HG03469 (cell line): ENCODE measurements around the gene PTOV1.

Source experiments
- ATAC-seq: cut with Tn5 transposase; IDR thresholded peaks from one replicate; pipeline ENCODE4 v1.9.1; 2021; ENCODE audit warnings: mild to moderate bottlenecking, moderate library complexity, moderate number of reproducible peaks; ENCODE audit not compliant: unreplicated experiment

Gene PTOV1

DNA sequence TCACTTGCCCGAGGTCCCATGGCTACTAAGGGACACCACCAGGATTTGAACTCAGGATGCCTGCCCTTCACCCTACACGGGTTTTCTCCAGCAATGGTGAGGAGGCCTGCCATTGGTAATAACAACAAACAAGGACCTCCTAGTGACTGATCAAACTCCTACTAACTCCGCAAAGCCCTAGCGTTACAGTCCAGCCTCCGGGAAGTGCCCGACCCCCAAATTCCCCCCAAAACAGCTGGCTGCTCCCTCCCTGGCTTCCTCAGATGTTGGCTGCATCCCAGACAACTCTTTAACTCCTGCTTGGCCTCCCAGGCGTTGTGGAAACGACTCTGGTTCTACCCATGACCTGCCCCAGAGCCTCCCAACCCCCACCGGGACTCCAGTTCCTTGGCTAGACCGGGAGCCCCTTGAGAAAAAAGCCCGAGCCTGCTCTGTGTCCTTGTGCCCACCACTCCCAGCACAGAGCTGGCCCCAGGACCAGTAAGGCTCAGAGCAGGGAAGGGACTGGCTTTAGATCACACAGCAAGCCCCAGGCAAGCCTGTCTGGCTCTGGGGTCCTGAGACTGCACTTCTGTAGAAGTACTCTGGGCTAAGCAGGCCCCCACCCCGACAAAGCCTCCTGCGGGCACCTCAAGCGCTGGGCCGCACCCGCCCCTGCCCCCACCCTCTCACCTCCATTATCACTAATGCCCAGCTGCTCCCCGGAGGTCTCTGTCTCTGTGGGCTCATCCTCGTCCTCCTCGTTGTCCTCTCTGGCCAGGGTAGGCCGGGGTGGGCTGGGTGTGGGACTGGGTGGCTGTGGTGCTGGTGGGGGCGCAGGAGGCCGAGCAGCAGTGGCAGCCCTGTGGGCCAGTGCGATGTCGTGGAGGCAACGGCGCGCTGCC, 21.5 kb downstream of the PTOV1 start:
- no peak for ATAC-seq

- no peak for ATAC-seq
These were observed 22.2 kb downstream of the PTOV1 start for GRCh38 chr19:49873129-49873521.

- no peak for ATAC-seq
These were observed 22.9 kb downstream of the PTOV1 start for GRCh38 chr19:49873834-49874233.

DNA sequence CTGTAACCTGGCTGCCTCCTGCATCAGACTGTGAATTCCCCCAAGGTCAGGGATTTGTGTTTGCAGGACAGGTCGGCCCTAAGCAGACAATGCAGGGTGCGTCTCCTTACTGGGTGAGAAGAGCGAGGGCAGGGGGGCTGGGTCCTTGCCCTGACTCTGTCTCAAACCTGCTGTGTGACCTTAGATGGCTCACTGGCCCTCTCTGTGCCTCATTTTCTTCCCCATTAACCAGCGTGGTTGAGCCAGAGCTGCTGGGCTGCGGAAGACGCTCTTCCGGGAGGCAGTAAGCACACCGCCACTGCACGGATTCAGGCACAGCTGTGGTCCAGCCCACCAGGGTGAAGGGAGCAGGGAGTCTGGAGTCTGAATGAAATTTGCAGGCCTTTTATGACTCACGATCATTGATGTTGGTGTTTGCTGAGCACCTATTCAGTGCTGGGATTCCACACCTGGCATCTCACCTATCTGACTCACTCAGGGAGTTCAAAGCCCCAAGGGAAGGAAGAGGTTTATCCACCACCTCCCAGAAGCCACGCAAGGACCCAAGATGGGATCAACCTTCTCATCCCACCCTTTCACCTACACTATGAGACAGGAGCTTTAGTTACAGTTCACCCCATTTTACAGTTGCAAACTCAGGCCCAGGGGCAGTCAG, 23.7 kb downstream of the PTOV1 start:
- no peak for ATAC-seq

DNA sequence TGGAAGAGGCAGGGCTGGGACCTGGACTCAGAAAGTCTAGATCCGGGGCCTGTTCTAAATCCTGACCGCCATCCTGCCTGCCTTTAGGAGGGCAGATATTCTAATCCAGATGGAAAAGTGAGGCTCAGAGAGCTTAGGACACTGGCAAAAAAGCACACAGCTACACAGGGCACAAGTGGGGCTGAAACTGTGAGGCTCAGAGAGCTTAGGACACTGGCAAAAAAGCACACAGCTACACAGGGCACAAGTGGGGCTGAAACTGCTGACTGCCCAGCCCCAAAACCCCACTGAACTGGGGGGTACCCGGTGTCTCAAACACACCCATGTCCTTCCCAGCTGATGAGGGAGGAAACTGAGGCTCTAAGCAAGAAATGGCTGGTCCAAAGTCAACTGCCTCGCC, 24.2 kb downstream of the PTOV1 start:
- no peak for ATAC-seq

DNA sequence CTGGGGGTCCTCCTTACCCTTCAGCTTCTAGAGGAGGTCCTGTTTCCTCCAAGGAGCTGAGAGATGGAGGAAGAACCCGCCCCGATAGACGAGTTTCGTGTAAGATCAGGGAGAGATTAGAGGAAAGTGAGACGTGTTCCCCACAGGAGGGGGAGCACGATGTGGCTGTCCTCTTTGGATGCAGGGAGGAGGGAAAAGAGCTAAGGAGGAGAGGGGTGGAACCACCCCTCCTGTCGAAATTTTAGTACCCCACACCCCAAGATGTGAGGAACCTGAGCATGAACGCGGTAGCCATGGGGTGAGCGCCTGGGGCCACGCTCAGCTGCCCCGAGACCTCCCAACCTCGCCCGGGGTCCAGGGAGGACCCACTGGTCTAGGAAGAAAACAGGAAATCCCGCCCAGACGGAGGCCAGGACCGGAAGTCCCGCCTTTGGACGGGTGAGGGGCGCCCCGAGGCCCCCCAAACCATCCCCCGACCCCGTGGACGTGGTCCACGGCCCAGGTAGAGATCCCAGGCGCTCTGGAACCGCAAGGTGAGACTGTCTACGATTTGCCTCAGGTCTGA, 25.0 kb downstream of the PTOV1 start:
- no peak for ATAC-seq

DNA sequence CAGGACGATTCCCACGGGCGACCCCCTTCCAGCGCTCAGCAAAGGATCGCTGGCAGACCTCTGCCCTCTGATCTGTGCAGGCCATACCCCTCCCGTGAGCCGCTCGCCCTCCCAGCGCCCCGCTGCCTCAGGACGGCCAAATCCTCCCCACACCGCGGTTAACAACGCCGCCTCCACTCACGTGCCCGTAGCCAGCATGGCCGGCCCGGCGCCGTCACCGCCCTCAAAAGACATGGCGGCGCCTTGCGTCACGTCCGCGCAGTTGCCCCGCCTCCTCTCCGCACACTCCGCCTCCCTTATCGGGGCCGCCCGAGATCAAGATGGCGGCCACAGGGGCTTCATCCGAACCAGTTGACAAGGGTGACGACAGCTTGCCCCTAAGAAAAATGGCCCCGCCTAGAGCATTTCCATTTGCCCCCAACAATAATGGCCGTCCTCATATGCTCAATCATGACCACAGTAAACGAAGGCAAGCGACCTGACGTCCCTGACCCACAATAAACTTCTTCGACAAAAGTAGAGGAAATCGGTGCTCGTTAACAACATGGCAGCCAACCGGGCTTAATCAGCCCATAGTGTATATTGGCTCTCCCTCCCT, 25.6 kb downstream of the PTOV1 start:
- peak; percentile 27 for ATAC-seq

GRCh38 chr19:49877020-49877878, 26.3 kb downstream of the PTOV1 start, which contains the start of the genes AKT1S1 and TBC1D17:
TSS of gene AKT1S1 (minus strand) at chr19:49877355. CDS start at chr19:49873295, 4,060 bp downstream.
TSS of gene TBC1D17 (plus strand) at chr19:49877702. CDS start at chr19:49877724, 22 bp downstream.
- ATAC-seq: peak; percentile 44

GRCh38 chr19:49877879-49878743, 27.2 kb downstream of the PTOV1 start:
- peak; percentile 17 for ATAC-seq

GRCh38 chr19:49878744-49879070, 27.7 kb downstream of the PTOV1 start:
- ATAC-seq: no peak

DNA sequence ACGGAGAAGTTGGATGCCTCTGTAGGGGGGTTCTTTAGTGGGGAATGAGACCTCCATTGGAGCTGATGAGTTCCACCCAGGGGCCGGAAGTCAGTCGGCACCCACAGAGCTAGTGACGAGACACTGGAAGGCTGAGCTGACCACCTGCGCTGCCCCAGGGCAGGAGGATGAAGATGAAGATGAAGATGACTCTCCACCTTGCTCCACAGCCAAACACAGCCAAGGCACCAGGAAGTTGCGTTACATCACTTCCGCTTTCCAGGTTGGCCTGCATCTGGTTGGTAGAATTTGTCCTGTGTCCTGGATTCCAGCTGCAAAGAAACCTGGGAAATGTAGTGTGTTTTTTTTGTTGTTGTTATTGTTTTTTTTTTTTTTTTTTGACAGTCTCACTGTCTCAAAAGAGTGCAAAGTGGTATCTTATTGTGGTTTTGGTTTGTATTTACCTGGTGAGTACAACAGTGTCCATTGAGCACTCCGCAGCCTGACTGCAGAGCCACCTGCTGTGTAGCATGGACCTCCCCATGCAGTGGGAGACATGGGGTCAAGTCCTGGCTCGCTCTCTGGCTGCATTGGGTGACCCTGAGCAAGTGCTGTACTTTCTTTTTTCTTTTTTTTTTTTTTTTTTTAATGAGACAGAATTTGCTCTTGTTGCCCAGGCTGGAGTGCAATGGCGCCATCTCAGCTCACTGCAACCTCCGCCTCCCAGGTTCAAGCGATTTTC, 28.4 kb downstream of the PTOV1 start:
- ATAC-seq: no peak

- ATAC-seq: no peak
These were observed 29.4 kb downstream of the PTOV1 start for GRCh38 chr19:49880162-49880869.

- no peak for ATAC-seq
These were observed 30.2 kb downstream of the PTOV1 start for GRCh38 chr19:49881186-49881585.

DNA sequence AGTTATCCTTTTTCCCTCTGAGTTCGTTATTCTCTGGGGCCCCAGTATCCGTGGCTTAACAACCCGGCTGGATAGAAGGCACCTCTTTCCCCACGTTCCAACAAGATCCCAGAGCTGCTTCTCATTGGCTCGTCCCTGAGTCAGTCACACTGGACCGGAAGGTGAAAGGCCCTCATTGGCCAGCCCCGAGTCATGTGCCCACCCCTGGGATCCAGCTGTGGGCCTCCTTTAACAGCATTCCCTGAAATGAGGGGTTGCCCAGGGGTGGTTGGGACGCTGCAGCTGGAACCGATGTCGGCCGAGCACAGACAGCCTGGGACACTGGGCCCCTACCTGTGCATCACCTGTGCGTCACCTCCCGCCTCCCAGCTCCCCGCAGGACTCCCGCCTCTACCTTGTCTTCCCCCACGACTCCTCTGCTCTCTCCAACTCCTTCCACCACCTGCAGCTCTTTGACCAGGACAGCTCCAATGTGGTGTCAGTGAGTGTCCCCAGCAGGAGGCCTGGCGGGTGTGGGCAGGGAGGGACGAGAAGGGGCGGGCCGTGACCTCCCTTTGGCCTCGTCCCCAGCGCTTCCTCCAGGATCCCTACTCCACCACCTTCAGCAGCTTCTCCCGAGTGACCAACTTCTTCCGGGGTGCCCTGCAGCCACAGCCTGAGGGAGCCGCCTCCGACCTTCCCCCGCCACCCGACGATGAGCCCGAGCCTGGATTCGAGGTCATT, 30.9 kb downstream of the PTOV1 start:
- ATAC-seq: no peak

GRCh38 chr19:49882643-49883042, 31.7 kb downstream of the PTOV1 start:
- no peak for ATAC-seq

- ATAC-seq: no peak
These were observed 32.1 kb downstream of the PTOV1 start for GRCh38 chr19:49883094-49883493.

DNA sequence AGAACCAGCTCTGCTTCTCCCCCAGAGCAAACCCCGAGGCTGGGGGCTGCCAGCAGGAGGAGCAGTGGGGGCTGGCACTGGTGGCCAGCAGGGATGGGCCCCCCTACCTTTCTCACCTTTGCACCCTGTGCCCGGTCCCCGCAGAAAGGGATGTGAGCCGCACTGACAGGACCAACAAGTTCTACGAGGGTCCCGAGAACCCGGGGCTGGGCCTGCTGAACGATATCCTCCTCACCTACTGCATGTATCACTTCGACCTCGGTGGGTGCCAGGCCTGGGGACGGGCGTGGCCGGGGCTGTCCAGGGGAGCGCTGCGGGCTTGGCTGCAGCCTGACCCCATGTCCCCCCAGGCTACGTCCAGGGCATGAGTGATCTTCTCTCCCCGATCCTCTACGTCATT, 33.1 kb downstream of the PTOV1 start:
- no peak for ATAC-seq

DNA sequence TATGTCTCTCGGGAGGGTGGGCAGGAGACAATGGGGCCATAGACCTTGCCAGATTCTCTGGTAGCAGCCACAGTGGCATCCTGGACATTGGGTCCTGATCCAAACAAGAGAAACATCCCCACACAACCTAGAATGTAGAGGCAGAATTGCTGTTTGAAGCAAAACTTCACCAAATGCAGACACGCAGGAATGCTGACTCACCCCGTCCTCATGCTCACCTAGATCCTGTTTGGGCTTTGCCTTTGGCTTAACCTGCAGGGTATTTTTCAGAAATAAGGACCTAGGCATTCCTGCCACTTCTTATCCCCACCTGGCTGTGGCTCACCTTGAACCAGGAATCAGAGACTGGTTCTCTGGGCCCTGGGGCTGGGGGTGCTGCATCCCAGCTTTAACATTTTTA, 33.8 kb downstream of the PTOV1 start:
- no peak for ATAC-seq
